T-helper 2 cell treated with Interferon-gamma antibody and Interleukin-4, amounts not matched to agents 5 μg/mL and 100 μg/mL, for 36 hours (primary cell): ENCODE results near the gene NR4A3.
"Not testable (repeated sequence)": the region's sequence is repeated elsewhere in the genome, so short reads cannot be mapped to it uniquely, and the experiment has no call there.

Experiments used
- DNase-seq: peaks from one replicate; pipeline ENCODE4 v3.0.0; 2021; ENCODE audit warnings: low spot score
- H3K27ac Mint-ChIP-seq: one replicate; pipeline ENCODE4 v1.8.0; 2021; ENCODE audit warnings: mild to moderate bottlenecking, mixed read lengths
- H3K27me3 Mint-ChIP-seq: one replicate; pipeline ENCODE4 v1.8.0; 2021; ENCODE audit warnings: low read depth, mixed read lengths
- H3K36me3 Mint-ChIP-seq: one replicate; pipeline ENCODE4 v1.8.0; 2021; ENCODE audit warnings: low read depth, mixed read lengths
- H3K4me1 Mint-ChIP-seq: one replicate; pipeline ENCODE4 v1.8.0; 2021; ENCODE audit warnings: low read depth, mixed read lengths
- H3K4me3 Mint-ChIP-seq: one replicate; pipeline ENCODE4 v1.8.0; 2022; ENCODE audit warnings: mild to moderate bottlenecking, moderate library complexity, mixed read lengths
- H3K9me3 Mint-ChIP-seq: one replicate; pipeline ENCODE4 v1.8.0; 2021; ENCODE audit warnings: mixed read lengths

NR4A3 gene

DNA sequence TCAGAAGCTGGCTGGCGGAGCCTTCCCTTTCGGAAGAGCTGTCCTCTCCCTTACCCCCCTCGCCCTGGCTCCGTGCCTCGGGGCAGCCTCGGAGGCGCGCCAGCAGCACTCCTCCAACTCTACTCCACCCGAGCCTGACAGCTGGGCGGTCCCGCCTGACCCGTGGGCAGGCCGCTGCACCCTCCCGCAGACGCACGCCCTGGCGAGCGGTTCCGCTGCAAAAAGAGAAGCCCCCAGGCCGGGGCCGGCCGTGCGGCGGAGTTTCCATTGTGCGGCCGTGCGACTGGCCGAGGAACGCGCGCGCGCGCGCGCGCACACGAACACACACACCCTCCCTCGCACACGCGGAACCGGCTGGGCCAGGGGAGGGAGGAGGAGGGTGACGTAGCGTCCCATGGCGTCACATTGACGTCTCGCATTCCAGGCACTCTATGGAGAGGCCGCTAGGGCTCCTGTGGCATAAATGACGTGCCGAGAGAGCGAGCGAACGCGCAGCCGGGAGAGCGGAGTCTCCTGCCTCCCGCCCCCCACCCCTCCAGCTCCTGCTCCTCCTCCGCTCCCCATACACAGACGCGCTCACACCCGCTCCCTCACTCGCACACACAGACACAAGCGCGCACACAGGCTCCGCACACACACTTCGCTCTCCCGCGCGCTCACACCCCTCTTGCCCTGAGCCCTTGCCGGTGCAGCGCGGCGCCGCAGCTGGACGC, at the start of gene NR4A3:
Gene NR4A3 (plus strand): TSS at position 490 of the 713 bp plus-strand sequence. CDS start 6,158 bp downstream, outside the sequence.
- DNase-seq: peak; percentile 92

DNA sequence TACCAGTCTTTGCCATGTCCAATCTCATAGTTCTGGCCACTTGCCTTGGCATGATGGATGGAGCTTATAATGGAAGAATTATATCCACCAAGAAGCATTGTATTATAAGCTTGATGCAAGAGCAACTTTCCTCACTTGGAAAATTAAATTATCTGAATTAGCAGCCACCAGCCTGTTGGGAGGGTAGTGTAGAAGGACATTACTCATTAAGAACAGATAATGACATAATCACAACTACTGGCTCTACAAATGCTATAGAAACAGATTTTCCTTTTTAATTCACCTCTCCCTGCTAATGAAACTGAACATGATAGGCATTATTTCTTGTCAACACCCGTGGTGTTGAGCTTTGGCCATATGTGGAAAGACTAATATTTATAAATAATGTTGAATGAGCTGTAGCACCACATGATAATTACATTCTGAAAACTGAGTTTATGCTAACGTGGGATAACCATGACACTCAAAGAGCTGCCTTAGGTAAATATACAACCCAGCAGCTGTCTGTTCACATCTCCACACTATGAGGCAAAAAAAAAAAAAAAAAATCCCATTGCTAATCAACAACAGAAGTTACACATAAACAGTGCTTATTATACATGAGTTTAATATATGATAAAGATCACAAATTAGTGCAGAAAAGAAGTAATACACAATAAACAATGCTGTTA, 48.1 kb upstream of the NR4A3 start:
- no peaks in the 10 kb centered on the region for H3K9me3 Mint-ChIP-seq
- H3K27ac Mint-ChIP-seq: no peak overlapping the region
- no peak overlapping the region for H3K4me3 Mint-ChIP-seq
- peaks cover 25% of the 10 kb centered on the region for H3K27me3 Mint-ChIP-seq
- H3K36me3 Mint-ChIP-seq: no peaks in the 10 kb centered on the region
- no peak for DNase-seq
- H3K4me1 Mint-ChIP-seq: no peaks in the 10 kb centered on the region

More for the DNA sequence above, at the start of gene NR4A3:
- Mint-ChIP-seq H3K4me1 (peaks cover 60% of the 10 kb centered on the region), H3K27me3 (peaks cover 43% of the 10 kb centered on the region), H3K27ac (peak within 1 kb of the TSS; percentile 95), H3K4me3 (peak within 1 kb of the TSS; percentile 94), H3K36me3 (peaks cover 3% of the 10 kb centered on the region), H3K9me3 (no peaks in the 10 kb centered on the region)

DNA sequence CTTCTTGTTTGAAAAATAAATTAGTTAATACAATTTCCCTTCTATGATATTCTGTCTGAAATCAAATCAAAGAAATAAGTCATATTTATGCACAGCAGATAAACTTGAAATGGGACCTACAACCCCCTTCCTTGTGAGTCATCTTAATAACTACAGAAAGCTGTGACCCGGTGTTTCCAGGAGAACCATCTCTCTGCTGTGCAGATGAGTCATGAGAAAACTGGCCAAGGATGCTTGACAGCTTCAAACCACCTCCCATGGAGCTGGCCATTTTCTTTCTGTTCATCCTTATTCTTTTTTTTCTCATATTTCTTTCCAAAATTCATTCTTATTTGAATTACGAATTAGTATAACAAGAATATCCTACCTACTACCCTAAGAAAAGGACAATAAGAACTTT, 43.4 kb upstream of the NR4A3 start:
- H3K36me3 Mint-ChIP-seq: no peaks in the 10 kb centered on the region
- H3K4me3 Mint-ChIP-seq: no peak overlapping the region
- H3K4me1 Mint-ChIP-seq: peaks cover 3% of the 10 kb centered on the region
- no peak overlapping the region for H3K27ac Mint-ChIP-seq
- H3K9me3 Mint-ChIP-seq: no peaks in the 10 kb centered on the region
- peaks cover 11% of the 10 kb centered on the region for H3K27me3 Mint-ChIP-seq
- DNase-seq: peak; percentile 49

DNA sequence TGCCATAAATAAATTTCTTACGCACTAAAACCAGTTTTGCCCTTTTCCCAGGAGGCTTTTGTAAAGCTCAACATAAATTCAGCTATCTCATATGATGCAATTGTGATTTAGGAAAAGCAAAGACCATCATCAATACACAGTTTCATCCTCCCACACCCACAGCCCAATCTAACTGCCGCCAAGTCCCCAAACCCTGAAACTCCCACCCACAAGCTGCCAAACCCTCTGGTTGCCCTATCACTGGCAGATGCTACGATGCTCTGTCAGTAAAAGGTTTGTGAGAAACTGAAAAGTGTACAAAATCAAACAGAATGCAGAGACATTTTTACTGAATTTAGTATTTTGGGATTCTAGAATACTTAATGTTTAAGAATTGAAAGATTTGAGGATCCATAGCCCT, 42.8 kb upstream of the NR4A3 start:
- no peaks in the 10 kb centered on the region for H3K36me3 Mint-ChIP-seq
- H3K9me3 Mint-ChIP-seq: no peaks in the 10 kb centered on the region
- no peak overlapping the region for H3K27ac Mint-ChIP-seq
- peaks cover 6% of the 10 kb centered on the region for H3K27me3 Mint-ChIP-seq
- H3K4me3 Mint-ChIP-seq: no peak overlapping the region
- no peak for DNase-seq
- H3K4me1 Mint-ChIP-seq: peaks cover 3% of the 10 kb centered on the region

DNA sequence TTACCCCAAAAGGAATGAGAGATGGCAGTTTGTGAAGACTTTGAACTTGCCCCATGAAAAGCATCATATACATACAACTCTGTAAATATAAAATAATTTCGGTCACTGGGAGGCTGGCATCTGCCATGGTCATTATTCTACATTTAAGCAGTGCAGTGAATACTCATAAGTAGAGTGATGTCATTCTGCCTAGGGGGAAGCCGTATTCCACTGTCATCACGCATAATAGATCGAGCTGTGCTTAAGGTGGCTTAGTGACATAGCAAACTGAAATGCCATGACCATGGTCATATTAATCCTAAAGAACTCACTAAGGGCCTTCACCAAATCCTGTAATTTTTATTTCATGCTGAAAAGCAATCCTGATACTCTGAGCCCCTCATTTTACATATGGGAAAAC, 42.4 kb upstream of the NR4A3 start:
- H3K4me1 Mint-ChIP-seq: peaks cover 3% of the 10 kb centered on the region
- no peak overlapping the region for H3K27ac Mint-ChIP-seq
- no peak for DNase-seq
- H3K36me3 Mint-ChIP-seq: no peaks in the 10 kb centered on the region
- H3K9me3 Mint-ChIP-seq: no peaks in the 10 kb centered on the region
- peaks cover 5% of the 10 kb centered on the region for H3K27me3 Mint-ChIP-seq
- no peak overlapping the region for H3K4me3 Mint-ChIP-seq

DNA sequence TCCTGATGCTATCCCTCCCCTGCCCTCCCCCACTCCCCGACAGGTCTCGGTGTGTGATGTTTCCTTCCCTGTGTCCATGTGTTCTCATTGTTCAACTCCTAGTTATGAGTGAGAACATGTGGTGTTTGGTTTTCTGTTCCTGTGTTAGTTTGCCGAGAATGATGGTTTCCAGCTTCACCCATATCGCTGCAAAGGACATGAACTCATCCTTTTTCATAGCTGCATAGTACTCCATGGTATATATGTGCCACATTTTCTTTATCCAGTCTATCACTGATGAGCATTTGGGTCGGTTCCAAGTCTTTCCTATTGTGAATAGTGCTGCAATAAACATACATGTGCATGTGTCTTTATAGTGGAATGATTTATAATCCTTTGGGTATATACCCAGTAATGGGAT, 39.3 kb upstream of the NR4A3 start:
- not testable (repeated sequence) for H3K27ac Mint-ChIP-seq, H3K9me3 Mint-ChIP-seq, H3K4me1 Mint-ChIP-seq, H3K36me3 Mint-ChIP-seq, H3K4me3 Mint-ChIP-seq, DNase-seq
- H3K27me3 Mint-ChIP-seq: peaks cover 12% of the 10 kb centered on the region

DNA sequence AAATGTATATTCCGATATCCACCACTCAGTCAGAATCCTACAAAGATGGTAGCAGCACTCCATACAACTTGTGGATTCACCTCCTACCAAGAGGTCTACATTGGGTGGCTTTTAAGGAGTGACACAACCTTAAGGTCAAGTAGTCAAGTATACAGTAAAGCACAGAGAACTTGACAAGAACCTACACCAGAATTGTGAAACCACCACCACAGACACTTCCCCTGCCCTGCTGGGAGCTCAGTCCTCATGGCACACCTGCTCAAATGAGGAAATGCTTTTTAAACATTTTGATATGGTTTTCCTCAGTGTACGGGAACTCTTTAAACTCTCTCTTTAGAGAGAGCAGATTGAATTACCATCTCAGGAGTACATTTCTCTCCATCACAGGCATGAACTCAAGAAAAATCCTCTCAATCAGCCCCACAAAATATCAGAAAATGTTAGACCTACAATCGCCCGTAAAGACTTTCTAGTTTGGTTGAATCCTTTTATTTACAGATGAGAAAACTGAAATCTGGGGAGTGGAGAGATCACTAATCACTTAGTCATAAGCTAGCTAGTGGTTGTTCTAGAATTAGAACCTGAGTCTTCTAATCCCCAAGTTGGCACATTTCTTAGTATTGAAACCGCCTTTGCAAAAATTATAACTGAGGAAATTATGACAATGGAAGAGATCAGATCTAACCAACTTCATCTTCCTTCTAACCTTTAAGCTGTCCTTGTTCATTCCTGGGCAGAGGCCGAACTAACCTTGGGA, 38.5 kb upstream of the NR4A3 start:
- Mint-ChIP-seq H3K4me3 (no peak overlapping the region), H3K27me3 (peaks cover 16% of the 10 kb centered on the region), H3K36me3 (no peaks in the 10 kb centered on the region), H3K9me3 (no peaks in the 10 kb centered on the region), H3K27ac (no peak overlapping the region), H3K4me1 (peaks cover 3% of the 10 kb centered on the region)
- DNase-seq: no peak

DNA sequence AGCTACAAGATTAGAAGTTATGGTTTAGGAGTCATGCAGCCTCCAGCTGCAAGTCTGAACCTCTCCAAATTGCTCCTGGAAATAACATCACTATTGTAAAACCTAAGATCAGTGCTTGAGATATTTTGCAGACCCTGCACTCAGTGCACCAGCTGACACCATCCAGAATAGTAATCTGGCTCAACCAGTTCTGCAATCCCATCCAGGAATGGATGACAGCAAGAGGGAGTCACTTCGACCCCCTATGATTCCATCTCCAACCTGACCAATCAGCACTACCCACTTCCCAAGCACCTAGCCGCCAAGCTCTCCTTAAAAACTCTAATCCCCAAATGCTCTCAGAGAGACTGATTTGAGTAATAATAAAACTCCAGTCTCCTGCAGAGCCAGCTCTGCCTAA, 37.9 kb upstream of the NR4A3 start:
- no peak overlapping the region for H3K4me3 Mint-ChIP-seq
- no peaks in the 10 kb centered on the region for H3K36me3 Mint-ChIP-seq
- H3K27ac Mint-ChIP-seq: no peak overlapping the region
- peaks cover 16% of the 10 kb centered on the region for H3K27me3 Mint-ChIP-seq
- peaks cover 3% of the 10 kb centered on the region for H3K4me1 Mint-ChIP-seq
- no peak for DNase-seq
- H3K9me3 Mint-ChIP-seq: no peaks in the 10 kb centered on the region

DNA sequence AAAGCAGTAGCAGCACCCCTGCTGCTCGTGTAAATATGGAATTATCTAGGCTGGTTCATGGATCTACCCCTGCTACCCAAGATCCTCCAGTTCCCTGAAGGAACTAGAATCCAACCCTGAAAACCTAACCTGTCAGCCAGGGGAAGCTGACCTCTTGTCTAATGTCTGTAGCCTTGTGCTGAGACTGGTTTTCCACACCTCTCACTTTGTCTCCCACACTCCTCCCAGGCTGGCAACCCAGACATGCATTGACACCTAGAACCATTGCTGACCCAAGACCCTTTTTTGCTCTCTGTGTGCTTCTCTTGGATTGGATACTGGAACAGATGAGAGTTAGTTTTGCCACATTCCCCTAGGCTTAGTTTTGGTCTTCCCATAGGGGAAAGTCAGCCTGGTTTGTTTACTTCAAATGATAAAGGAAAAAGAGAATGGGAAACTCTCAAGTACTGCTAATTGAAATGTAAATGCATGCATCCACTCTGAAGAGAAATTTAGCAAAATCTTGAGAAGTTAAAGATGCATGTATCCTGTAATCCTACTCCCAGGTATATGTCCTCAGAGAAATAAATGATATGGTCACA, 36.6 kb upstream of the NR4A3 start:
- no peak overlapping the region for H3K27ac Mint-ChIP-seq
- peaks cover 9% of the 10 kb centered on the region for H3K4me1 Mint-ChIP-seq
- H3K4me3 Mint-ChIP-seq: no peak overlapping the region
- no peak for DNase-seq
- H3K9me3 Mint-ChIP-seq: no peaks in the 10 kb centered on the region
- no peaks in the 10 kb centered on the region for H3K36me3 Mint-ChIP-seq
- H3K27me3 Mint-ChIP-seq: peaks cover 25% of the 10 kb centered on the region

DNA sequence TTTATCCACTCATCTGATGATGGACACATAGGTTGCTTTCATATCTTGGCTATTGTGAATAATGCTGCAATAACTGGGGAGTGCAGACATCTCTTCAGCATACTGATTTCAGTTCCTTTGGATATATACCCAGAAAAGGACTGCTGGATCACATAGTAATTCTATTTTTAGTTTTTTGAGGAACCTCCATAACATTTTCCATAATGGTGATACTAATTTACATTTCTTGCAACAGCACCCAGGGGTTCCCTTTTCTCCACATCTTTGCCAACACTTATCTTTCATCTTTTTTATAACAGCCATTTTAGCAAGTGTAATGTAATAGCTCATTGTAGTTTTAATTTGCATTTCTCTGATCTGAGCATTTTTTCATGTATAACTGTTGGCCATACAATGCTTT, 34.1 kb upstream of the NR4A3 start:
- peaks cover 10% of the 10 kb centered on the region for H3K4me1 Mint-ChIP-seq
- no peaks in the 10 kb centered on the region for H3K9me3 Mint-ChIP-seq
- no peak for DNase-seq
- no peak overlapping the region for H3K4me3 Mint-ChIP-seq
- H3K36me3 Mint-ChIP-seq: no peaks in the 10 kb centered on the region
- H3K27me3 Mint-ChIP-seq: peaks cover 39% of the 10 kb centered on the region
- no peak overlapping the region for H3K27ac Mint-ChIP-seq

DNA sequence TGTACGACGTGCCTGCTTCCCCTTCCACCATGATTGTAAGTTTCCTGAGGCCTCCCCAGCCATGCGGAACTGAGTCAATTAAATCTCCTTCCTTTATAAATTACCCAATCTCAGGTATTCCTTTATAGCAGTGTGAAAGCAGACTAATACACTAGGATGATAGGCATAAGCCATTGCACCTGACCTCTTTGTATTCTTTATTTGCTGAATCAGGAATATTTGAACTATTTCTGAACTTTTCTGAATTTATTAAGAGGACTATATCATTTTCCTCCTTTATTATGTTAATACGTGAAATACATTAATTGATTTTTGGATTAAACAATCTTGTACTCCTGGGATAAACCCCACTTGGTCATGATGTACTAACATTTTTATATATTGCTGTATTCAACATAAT, 28.2 kb upstream of the NR4A3 start:
- Mint-ChIP-seq H3K36me3 (no peaks in the 10 kb centered on the region), H3K9me3 (no peaks in the 10 kb centered on the region), H3K27ac (no peak overlapping the region), H3K4me3 (no peak overlapping the region), H3K4me1 (peaks cover 7% of the 10 kb centered on the region), H3K27me3 (peaks cover 45% of the 10 kb centered on the region)
- no peak for DNase-seq

DNA sequence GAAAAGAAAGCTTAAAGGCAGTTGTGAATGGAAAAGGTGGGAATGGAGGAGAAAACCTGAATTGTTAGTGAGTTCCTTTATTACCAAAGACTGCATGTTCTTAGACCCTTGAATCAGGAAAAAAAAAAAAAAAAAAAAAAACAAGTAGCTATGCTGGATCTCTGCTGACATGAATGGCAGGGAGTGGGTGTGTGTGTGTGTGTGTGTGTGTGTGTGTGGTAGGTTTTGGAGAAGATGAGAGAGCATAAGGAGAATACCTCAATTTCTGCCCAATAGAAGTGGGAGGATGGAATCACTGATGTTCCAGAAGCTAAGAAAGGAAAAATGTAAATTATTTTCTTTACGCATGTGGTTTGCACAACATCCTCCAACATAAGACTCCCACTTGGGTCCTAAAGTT, 25.5 kb upstream of the NR4A3 start:
- Mint-ChIP-seq H3K4me3 (no peak overlapping the region), H3K9me3 (no peaks in the 10 kb centered on the region), H3K27me3 (peaks cover 28% of the 10 kb centered on the region)

DNA sequence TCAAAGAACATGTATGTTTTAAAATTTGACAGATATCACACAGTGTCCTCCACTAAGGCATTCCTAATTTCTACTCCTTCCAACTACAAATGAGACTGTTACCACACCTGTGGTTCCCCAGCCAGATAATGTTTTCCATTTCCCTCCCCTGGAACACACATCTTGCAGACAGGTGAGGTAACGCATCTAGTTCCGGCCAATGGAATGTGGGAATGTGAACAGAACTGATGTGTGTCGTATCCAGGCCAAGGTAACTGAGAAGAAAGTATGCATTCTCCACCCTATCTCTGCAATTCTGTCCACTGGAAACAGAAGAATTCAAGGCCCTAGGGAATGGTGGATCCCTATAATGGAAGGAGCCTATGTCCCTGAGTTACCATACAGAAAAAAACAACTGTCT, 19.9 kb upstream of the NR4A3 start:
- H3K36me3 Mint-ChIP-seq: no peaks in the 10 kb centered on the region
- no peak overlapping the region for H3K4me3 Mint-ChIP-seq
- peaks cover 5% of the 10 kb centered on the region for H3K27me3 Mint-ChIP-seq
- H3K27ac Mint-ChIP-seq: no peak overlapping the region
- H3K4me1 Mint-ChIP-seq: no peaks in the 10 kb centered on the region
- H3K9me3 Mint-ChIP-seq: no peaks in the 10 kb centered on the region
- DNase-seq: no peak

More for the DNA sequence above, 25.5 kb upstream of the NR4A3 start:
- H3K27ac Mint-ChIP-seq: no peak overlapping the region
- H3K4me1 Mint-ChIP-seq: no peaks in the 10 kb centered on the region
- no peak for DNase-seq
- H3K36me3 Mint-ChIP-seq: no peaks in the 10 kb centered on the region

DNA sequence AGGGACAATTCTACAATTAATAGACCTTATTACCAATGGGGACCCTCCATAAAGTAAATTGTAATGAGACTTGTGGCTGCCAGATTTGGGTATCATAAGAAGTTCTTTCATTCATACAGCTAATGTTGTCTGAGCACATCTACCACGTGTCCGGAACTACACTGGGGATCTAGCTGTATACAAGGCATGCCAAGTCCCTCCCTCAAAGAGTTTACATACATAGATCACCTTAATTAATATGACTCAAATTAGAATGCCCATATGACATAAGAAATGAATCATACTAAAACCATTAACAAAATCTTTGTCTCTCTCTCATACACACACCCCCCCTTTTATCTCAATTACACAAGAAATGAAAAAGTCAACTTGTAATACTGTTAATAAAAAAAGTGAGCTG, 18.0 kb upstream of the NR4A3 start:
- H3K4me3 Mint-ChIP-seq: no peak overlapping the region
- H3K4me1 Mint-ChIP-seq: peaks cover 9% of the 10 kb centered on the region
- DNase-seq: no peak
- H3K36me3 Mint-ChIP-seq: no peaks in the 10 kb centered on the region
- H3K9me3 Mint-ChIP-seq: no peaks in the 10 kb centered on the region
- H3K27me3 Mint-ChIP-seq: peaks cover 5% of the 10 kb centered on the region
- H3K27ac Mint-ChIP-seq: no peak overlapping the region
